GM19372 (cell line): ENCODE data around the gene SLC13A3.

ENCODE experiments used
- ATAC-seq: cut with Tn5 transposase; IDR thresholded peaks from one replicate; pipeline ENCODE4 v1.9.1; 2021; ENCODE audit warnings: mild to moderate bottlenecking, low read depth, moderate library complexity; ENCODE audit not compliant: unreplicated experiment

SLC13A3 gene

DNA sequence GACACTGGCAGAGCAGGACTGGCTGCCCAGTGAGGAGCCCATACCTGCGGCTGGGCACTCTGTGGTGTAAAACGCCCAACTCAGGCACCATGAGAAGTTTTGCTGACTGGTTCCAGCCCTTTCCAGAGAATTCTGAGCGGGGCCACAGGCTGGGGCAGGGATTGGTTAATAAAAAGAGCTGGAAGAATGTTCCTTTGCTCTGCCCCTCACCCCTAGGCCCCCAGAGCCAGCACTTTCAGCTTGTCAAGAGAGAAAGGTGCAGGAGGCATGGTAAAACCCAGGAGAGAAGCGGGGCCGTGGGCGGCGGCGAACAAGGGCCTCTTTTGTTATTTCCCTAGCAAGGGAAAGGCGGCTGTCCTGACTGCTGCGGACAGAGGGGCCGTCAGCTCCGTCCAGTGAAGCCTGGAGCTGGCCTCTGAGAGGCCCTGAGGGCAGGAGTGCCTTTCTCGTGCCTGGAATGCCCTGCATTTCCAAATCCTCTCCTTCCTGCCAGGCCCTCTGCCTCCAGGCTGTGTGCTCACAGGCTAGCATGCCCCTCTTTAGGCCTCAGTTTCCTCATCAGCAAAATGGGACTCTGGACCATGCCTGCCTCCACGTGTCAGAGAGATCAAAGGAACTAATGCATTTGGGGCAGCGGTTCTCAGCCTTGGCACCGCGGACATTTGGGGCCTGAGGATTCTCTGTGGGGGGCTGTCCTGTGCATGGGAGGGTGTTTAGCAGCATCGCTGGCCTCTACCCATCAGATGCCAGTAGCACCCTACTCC lies 12.9 kb downstream of the SLC13A3 start:
- no peak for ATAC-seq

DNA sequence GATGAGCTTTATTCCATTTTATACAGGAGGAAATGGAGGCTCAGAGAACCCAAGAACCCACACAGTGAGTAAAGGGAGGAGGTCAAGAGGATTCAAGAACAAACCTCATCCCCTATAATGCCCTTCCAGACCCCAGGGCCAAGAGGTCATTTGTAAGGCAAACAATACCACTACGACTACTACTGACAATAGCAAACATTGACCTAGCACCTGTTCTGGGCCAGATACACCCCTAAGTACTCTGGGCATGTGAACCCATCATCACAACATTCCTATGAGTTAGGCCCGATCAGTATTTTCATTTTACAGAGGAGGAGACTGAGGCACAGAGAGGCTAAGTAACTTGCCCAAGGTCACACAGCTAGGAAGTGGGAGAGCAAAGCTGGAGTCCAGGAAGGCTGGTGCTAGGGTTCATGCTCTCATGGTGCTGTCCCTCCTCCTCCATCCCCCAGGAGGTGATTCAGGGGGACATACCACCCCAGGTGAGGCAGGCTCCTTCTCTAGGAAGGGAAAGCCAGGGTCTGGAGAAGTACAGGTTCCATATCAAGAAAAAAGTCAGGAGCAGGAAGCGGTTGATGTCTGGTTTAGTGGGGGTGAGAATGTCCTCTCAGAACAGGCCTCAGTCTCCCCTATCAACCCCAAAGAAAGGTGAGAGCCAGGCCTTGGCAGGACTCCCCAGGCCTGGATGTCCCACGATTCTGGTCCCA lies 13.7 kb downstream of the SLC13A3 start:
- no peak for ATAC-seq

- ATAC-seq: no peak
These were observed 14.2 kb downstream of the SLC13A3 start for GRCh38 chr20:46637020-46637419.

- ATAC-seq: no peak
These were observed 14.7 kb downstream of the SLC13A3 start for GRCh38 chr20:46636514-46636913.

- ATAC-seq: no peak
These were observed 15.6 kb downstream of the SLC13A3 start for GRCh38 chr20:46635514-46636136.

GRCh38 chr20:46634528-46634927 lies 16.7 kb downstream of the SLC13A3 start:
- no peak for ATAC-seq

GRCh38 chr20:46631874-46632446 lies 19.3 kb downstream of the SLC13A3 start:
- no peak for ATAC-seq

DNA sequence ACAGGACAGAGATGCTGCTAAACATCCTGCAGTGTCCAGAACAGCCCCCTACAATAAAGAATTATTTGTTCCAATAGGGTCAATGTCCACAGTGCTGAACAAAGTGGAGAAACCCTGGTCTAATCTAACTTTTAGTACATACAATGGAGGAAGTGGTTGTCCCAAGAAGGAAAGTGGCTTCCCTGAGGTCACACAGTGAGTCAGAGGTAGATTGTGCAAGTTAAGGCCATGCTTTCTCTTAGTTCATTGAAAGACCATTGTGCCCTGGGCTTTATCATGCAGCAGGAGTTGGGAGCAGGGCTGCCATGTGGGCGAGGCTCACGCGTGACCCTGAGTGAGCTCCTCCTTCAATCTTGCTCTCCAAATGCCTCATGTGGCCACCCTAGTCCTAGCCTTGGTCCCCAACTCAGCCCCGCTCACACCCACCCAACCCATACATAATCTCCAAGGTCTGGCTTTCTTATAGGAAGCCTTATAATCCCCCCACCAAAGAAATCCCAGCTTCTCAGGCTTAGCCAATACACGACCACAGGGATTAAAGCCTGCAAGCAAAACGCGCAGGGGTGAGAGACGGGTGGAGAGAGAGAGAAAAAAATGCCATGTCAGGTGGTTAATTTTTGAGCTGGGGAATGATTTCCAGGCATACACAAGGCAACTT lies 19.9 kb downstream of the SLC13A3 start:
- ATAC-seq: no peak

DNA sequence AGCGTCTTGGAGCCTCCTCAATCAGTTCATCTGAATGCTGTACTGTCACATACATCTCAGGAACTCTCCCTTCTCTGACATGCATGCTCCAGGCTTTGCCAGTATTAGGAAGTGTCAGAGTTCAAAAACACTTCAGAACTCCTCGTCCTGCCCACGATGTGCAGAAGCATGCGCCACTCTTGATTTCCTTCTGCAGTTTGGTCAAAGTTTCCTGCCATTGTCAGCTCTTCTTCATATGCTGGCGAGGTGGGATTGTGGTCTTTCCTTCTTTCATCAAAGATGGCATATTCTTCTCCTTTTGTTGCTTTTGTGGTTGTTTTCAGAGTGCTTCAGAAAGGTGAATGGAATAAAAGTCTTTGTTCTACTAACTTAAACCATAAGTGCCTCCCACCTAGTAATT lies 21.0 kb downstream of the SLC13A3 start:
- ATAC-seq: no peak

GRCh38 chr20:46629341-46629740 lies 21.9 kb downstream of the SLC13A3 start:
- ATAC-seq: no peak

DNA sequence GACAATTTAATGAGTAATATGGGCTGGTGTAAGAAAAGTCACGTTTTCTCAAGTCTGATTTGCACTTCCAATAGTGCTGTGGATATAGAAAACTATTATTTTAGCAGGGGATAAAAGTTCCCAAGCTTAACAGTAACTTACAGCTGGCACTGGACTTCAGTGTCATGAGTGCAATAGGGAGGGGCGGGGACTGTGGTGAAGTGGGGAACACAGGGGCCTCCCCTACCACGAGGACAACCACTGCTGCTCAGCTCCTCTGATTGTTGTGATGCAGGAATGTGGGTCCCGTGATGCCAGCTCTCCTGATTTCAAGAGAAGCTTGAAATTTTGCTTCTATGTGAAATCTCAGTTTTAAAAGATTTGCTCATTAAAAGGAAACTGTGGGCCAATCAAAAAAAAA lies 24.0 kb downstream of the SLC13A3 start:
- no peak for ATAC-seq

DNA sequence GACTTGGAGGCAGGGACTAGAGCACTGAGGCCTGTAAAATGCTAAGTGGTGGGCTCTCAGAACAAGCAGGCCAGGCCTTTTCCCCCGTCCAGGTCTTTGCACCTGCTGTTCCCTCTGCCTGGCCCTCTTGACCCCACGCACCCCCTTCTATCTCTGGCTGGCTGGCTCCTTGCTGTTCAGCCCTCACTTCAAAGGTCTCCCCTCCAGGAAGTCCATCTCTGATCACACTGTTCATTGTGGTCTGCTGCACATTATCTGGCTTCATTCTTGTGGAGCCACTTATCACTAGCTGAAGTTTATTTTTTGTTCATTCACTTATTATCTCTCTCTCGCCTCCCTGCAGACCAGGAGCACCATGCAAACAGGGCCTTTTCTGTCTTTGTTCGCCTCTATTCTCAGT lies 24.5 kb downstream of the SLC13A3 start:
- ATAC-seq: no peak

GRCh38 chr20:46625875-46626373 lies 25.3 kb downstream of the SLC13A3 start:
- no peak for ATAC-seq

DNA sequence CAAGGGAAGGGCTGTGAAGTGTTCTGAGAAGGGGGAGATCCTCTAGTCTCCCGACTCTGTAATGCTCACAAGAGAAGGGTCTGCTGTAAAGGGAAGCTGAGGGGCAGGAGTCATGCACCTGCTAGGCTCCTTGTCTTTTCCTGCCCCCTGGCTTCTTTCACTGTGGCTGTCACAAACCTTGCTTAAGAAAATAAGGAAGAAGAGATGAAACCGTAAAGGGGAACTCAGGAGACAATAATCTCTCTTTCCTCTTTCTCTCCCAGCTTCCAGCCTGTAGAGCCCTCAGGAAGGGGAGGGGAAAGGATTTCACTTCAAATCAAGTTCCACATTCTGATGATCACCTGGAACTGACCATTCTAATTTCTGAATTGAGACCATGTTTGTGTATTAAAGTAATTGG lies 26.3 kb downstream of the SLC13A3 start:
- no peak for ATAC-seq

DNA sequence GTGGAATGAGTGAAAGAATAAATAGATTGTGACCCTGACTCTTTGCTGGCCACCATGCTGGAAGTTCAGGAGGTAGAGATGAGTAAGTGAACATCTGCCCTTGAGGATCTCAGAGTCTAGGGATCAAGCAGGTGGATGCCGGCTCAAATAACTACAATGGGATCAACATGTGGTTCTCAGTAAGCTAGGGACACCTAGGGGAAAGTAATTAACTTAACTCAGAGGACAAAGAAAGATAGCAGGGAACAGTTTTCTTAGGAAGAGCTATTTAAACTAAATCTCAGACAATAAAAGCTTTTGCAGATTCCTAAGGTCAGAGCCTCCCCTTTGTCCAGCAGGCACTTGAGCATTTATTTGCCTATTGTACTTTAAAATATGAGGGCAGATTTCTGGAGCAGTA lies 29.1 kb downstream of the SLC13A3 start:
- ATAC-seq: no peak

DNA sequence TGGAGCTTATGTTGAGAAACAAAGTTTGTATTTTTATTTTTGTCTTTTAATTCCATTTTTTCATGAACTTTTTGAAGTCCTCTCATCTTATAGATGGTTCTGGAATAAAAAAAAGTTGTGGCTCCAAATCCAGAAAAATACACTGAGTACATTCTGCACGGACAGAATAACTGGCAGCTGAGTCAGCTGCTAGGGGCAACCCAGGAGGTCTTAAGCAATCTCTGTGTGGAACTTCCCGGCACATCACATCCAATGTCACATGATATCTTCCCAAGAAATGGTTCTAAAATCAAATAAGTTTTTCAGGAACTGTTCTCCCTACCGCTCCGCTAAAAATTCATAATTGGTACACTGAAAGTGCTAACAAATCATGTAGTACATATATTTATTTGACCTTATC lies 29.8 kb downstream of the SLC13A3 start:
- ATAC-seq: no peak

DNA sequence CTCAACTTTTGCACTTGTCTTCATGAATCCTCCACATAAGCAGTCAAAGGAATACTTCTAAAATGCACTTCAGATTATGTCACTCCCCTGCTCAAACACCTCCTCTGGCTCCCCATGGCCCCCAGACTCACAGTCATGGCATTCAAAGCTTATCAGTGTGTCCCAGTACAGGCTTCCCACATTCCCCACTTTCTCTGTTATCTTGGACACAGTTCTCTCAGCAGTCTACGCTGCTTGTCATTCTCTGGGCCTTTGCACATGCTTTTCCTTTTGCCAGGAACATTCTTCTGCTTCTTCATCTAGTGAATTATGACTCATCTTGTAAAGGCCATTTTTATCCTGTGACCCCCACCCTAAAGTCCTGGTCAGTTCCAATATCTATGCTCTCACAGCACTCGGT lies 31.8 kb downstream of the SLC13A3 start:
- ATAC-seq: no peak

GRCh38 chr20:46618316-46619100 lies 32.8 kb downstream of the SLC13A3 start:
- ATAC-seq: no peak

GRCh38 chr20:46614503-46614902 lies 36.8 kb downstream of the SLC13A3 start:
- no peak for ATAC-seq

DNA sequence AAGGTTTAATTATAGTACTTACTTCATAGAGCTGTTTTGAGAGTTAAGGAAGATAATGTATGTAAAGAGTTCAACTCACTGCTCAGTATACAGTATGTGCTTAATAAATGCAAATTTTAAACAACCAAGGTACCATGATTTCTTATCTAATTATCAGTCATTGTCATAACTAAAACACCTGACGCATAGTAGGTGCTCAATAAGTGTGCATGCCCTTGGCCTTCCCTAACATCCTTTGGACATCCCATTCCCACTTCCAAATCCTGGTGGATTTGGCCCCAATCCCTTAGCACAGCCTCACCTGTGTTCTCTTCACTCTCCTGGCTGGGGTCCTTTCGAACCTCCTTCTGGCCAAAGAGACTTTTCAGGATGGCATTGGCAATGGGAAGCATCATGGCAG lies 41.1 kb downstream of the SLC13A3 start:
- no peak for ATAC-seq
